Calu3 (cell line): ENCODE results near the gene HSD17B12. TPM values are rescaled to one million over a fixed set of nuclear protein-coding genes. Genes with fewer than 3 reads are reported as not detected.
A peak's percentile ranks its signal among the peaks of the same experiment; 100 is the strongest.

ENCODE experiments used
- BruUV-seq: library from RNA; stranded (reverse); fragments of 400-500 nt; replicated peaks from 2 replicates; lab custom pipeline; 2021; lab: Mats Ljungman, UMichigan
- CTCF ChIA-PET: fragments of 300-600 bp; sonication (Branson Sonifier 250); formaldehyde crosslinking; loops from one replicate; lab custom pipeline; 2022; ENCODE audit warnings: antibody characterized with exemption; lab: Charles Lee
- DNase-seq: peaks from one replicate; pipeline ENCODE4 v3.0.0; 2022
- H3K27ac Mint-ChIP-seq: one replicate; pipeline ENCODE4 v1.8.0; 2022; ENCODE audit warnings: mixed read lengths; ENCODE audit not compliant: unreplicated experiment
- H3K27me3 Mint-ChIP-seq: one replicate; pipeline ENCODE4 v1.8.0; 2022; ENCODE audit warnings: mixed read lengths; ENCODE audit not compliant: unreplicated experiment
- H3K36me3 Mint-ChIP-seq: one replicate; pipeline ENCODE4 v1.8.0; 2022; ENCODE audit warnings: mild to moderate bottlenecking, moderate library complexity, mixed read lengths; ENCODE audit not compliant: insufficient read depth, unreplicated experiment
- H3K4me1 Mint-ChIP-seq: one replicate; pipeline ENCODE4 v1.8.0; 2022; ENCODE audit warnings: mild to moderate bottlenecking, low read depth, mixed read lengths; ENCODE audit not compliant: unreplicated experiment
- H3K4me3 Mint-ChIP-seq: one replicate; pipeline ENCODE4 v1.8.0; 2022; ENCODE audit warnings: mild to moderate bottlenecking, low read depth, moderate library complexity, mixed read lengths; ENCODE audit not compliant: unreplicated experiment
- H3K9me3 Mint-ChIP-seq: one replicate; pipeline ENCODE4 v1.8.0; 2022; ENCODE audit warnings: low read depth, mixed read lengths; ENCODE audit not compliant: unreplicated experiment
- intact Hi-C: fragments of 100-400 bp; cut with micrococcal nuclease; formaldehyde crosslinking; loops from one replicate; pipeline ENCODE4 v1.10.0; 2022; ENCODE audit not compliant: unreplicated experiment
- total RNA-seq: library from RNA; stranded (reverse); gene quantifications from 2 replicates; pipeline ENCODE4 v1.2.3, GENCODE V29; 2022
- TF ChIP-seq, protein P1 (sequence below): fragments of 200-600 bp; IDR thresholded peaks from one replicate; pipeline ENCODE4 v1.8.0; 2022; ENCODE audit warnings: antibody characterized with exemption; ENCODE audit not compliant: unreplicated experiment

The HSD17B12 gene
- total RNA-seq, 1 experiment from 2014 or later, result 114 TPM

DNA sequence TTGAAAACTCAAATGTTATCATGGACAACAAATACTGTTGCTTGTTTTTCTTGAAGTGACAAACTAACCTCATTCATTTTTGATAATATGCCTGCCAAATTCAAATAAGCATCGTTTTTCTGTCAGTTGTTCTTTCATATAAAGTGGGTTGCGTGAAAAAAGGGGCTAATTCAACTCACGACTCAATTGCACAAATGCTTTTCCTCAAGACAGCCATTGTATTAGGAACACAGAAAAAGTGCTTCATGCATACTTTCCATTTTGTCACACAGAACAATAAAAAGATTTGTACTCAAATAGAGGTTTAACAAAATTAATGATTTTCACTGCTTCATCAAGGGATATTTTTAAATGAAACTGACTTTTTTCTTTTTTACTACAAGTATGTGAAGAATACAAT, 105.5 kb downstream of the HSD17B12 start:
- Mint-ChIP-seq H3K4me1 (no peaks in the 10 kb centered on the region), H3K4me3 (no peak overlapping the region), H3K27me3 (no peaks in the 10 kb centered on the region), H3K36me3 (peaks cover 5% of the 10 kb centered on the region), H3K9me3 (peaks cover 10% of the 10 kb centered on the region), H3K27ac (no peak overlapping the region)
- DNase-seq, result no peak
- no TSS peak for BruUV-seq
- intact Hi-C loops, result no loop called here
- TF ChIP-seq, protein P1, sequence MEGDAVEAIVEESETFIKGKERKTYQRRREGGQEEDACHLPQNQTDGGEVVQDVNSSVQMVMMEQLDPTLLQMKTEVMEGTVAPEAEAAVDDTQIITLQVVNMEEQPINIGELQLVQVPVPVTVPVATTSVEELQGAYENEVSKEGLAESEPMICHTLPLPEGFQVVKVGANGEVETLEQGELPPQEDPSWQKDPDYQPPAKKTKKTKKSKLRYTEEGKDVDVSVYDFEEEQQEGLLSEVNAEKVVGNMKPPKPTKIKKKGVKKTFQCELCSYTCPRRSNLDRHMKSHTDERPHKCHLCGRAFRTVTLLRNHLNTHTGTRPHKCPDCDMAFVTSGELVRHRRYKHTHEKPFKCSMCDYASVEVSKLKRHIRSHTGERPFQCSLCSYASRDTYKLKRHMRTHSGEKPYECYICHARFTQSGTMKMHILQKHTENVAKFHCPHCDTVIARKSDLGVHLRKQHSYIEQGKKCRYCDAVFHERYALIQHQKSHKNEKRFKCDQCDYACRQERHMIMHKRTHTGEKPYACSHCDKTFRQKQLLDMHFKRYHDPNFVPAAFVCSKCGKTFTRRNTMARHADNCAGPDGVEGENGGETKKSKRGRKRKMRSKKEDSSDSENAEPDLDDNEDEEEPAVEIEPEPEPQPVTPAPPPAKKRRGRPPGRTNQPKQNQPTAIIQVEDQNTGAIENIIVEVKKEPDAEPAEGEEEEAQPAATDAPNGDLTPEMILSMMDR, result no peak
- CTCF ChIA-PET, result no interaction called here

DNA sequence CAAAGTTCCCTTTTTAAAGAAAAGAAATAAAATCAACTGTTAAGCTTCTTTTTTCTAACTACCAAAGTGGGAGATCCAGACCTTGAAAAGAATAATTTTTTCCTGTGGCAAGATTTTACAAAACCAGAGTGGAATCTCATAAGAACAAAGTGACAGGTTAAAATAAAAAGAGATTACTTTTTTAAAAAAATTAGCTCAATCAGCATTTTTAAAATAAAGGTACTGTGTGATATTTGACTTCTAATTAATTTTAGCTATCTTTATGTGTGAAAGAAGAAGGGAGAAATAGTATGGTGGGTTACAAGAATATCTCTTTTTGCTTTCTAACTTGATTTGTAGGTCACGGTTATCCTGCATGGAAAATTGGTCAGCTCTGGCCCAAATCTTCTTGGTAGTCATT, 107.3 kb downstream of the HSD17B12 start:
- DNase-seq, result no peak
- Mint-ChIP-seq H3K4me1 (no peaks in the 10 kb centered on the region), H3K36me3 (peaks cover 5% of the 10 kb centered on the region), H3K27ac (no peak overlapping the region), H3K27me3 (no peaks in the 10 kb centered on the region), H3K4me3 (no peak overlapping the region), H3K9me3 (peaks cover 10% of the 10 kb centered on the region)
- TF ChIP-seq, protein P1, result no peak
- no TSS peak for BruUV-seq
- intact Hi-C loops, result no loop called here
- CTCF ChIA-PET, result interaction anchor here (0.6 to 0.7 kb wide), 3 partner anchors 23 to 736 kb away, joined by 3 to 6 read pairs (median 4); no protein-coding TSS in a partner anchor

DNA sequence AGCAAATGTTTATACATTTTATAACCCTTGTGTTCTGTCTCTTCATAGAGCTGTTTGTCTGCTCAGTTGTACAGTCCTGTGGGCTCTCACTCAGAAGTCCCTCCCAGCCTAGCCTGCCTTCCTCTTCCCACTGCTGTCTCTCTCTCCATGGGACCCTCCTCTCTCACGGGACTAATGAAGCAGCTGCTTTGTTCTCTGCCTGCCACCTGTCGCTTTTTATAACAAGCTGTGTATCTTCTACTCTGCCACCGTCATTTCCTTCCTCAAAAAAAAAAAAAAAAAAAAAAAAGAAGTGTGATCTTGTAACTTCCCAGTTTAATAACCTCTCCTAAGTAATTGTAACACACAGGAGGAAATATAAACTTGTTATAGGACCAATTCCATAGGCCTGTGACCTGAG, 107.9 kb downstream of the HSD17B12 start:
- no peak for DNase-seq
- TF ChIP-seq, protein P1, result no peak
- CTCF ChIA-PET, result interaction anchor here (0.6 kb wide), 2 partner anchors 8 to 23 kb away, joined by 3 to 6 read pairs; no protein-coding TSS in a partner anchor
- H3K27ac Mint-ChIP-seq, result peak overlapping the region; percentile 48
- peaks cover 5% of the 10 kb centered on the region for H3K36me3 Mint-ChIP-seq
- peaks cover 9% of the 10 kb centered on the region for H3K9me3 Mint-ChIP-seq
- intact Hi-C loops, result no loop called here
- H3K4me1 Mint-ChIP-seq, result no peaks in the 10 kb centered on the region
- no peaks in the 10 kb centered on the region for H3K27me3 Mint-ChIP-seq
- no peak overlapping the region for H3K4me3 Mint-ChIP-seq
- no TSS peak for BruUV-seq

DNA sequence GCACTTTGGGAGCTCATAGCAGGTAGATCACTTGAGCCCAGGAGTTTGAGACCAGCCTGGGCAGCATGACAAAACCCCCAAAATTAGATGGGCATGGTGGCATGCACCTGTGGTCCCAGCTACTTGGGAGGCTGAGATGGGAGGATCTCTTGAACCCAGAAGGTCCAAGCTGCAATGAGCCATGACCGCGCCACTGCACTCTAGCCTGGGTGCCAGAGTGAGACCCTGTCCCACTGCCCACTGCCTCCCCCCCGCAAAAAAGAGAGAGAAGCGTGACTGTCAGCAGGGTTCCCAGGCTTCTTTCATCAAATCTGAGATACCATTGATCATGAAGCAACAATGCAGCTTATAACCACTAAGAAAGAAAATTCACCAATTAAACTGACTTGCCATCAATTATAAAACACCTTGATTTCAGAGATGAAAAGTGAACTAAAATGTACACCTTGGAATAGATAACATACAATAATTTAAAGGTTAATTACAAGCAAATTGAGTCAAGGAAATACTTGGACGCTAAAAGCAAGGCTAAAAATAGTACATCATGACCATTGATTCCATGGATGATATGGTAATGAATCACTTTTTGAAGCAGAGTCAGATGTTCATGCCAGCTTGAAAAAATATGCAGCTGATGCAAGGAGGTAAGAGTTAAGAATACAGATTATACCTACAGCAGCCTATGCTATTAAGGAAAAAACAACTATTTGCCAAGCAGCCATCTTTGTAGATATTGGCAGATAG, 109.3 kb downstream of the HSD17B12 start:
- Mint-ChIP-seq H3K9me3 (peaks cover 5% of the 10 kb centered on the region), H3K4me3 (no peak overlapping the region), H3K4me1 (no peaks in the 10 kb centered on the region), H3K27me3 (no peaks in the 10 kb centered on the region), H3K27ac (peak overlapping the region; percentile 56), H3K36me3 (peaks cover 5% of the 10 kb centered on the region)
- intact Hi-C loops, result no loop called here
- TF ChIP-seq, protein P1, result no peak
- BruUV-seq, result no TSS peak
- CTCF ChIA-PET, result interaction anchor here (1.0 kb wide), 1 partner anchor 13 kb away, joined by 3 read pairs; no protein-coding TSS in a partner anchor
- DNase-seq, result no peak
